ENCODE data around the gene SLC6A8.
"Not testable (repeated sequence)": the region's sequence is repeated elsewhere in the genome, so short reads cannot be mapped to it uniquely, and the experiment has no call there.

The SLC6A8 gene

GRCh38 chrX:153688506-153688905 is 780 bp downstream of the SLC6A8 start:
- DNase-seq (ENCODE audit: low read depth) = no peak
- TF ChIP-seq, protein P1, sequence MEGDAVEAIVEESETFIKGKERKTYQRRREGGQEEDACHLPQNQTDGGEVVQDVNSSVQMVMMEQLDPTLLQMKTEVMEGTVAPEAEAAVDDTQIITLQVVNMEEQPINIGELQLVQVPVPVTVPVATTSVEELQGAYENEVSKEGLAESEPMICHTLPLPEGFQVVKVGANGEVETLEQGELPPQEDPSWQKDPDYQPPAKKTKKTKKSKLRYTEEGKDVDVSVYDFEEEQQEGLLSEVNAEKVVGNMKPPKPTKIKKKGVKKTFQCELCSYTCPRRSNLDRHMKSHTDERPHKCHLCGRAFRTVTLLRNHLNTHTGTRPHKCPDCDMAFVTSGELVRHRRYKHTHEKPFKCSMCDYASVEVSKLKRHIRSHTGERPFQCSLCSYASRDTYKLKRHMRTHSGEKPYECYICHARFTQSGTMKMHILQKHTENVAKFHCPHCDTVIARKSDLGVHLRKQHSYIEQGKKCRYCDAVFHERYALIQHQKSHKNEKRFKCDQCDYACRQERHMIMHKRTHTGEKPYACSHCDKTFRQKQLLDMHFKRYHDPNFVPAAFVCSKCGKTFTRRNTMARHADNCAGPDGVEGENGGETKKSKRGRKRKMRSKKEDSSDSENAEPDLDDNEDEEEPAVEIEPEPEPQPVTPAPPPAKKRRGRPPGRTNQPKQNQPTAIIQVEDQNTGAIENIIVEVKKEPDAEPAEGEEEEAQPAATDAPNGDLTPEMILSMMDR (IDR thresholded peaks at IDR 0.05; ENCODE audit: low read depth, low read length) = no peak
- TF ChIP-seq POLR2A (IDR thresholded peaks at IDR 0.05; ENCODE audit: extremely low read depth, insufficient read length) (no peak), MYC (IDR thresholded peaks at IDR 0.05; ENCODE audit: low read depth, low read length) (no peak)
- TF ChIP-seq, protein P2, sequence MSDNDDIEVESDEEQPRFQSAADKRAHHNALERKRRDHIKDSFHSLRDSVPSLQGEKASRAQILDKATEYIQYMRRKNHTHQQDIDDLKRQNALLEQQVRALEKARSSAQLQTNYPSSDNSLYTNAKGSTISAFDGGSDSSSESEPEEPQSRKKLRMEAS (IDR thresholded peaks at IDR 0.05; ENCODE audit: low read depth, low read length) = no peak
- no peak overlapping the region for H3K4me3 ChIP-seq (ENCODE audit: low read depth, low read length)

- no peak for TF ChIP-seq MYC (IDR thresholded peaks at IDR 0.05; ENCODE audit: low read depth, low read length)
- TF ChIP-seq, protein P2 (IDR thresholded peaks at IDR 0.05; ENCODE audit: low read depth, low read length) = no peak
- DNase-seq (ENCODE audit: low read depth) = no peak
- no peak overlapping the region for H3K4me3 ChIP-seq (ENCODE audit: low read depth, low read length)
These were observed 1.3 kb downstream of the SLC6A8 start for GRCh38 chrX:153688911-153689590.

GRCh38 chrX:153689654-153690465 is 2.1 kb downstream of the SLC6A8 start:
- no peak overlapping the region for H3K4me3 ChIP-seq (ENCODE audit: low read depth, low read length)
- no peak for DNase-seq (ENCODE audit: low read depth)
- TF ChIP-seq POLR2A (IDR thresholded peaks at IDR 0.05; ENCODE audit: extremely low read depth, insufficient read length) = no peak

DNA sequence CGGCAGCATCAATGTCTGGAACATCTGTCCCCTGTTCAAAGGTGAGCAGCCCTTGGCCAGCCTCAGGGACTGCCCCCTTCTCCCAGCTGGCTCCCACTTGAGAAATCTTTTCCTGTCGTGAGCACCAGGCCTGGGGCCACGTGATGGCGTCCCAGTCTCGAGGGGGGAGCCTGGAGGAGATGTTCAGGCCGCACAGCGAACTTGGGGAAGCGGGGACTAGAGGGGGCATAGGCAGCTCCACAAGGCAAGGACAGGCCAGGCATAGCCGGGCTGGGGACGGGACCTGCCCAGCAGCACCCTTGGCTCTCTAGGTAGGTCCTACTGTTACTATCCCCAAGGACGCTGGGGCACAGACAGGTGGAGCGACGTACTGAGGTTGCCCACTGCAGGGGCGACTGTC is 2.7 kb downstream of the SLC6A8 start:
- DNase-seq (ENCODE audit: low read depth) = no peak
- H3K4me3 ChIP-seq (ENCODE audit: low read depth, low read length) = no peak overlapping the region
- TF ChIP-seq MYC (IDR thresholded peaks at IDR 0.05; ENCODE audit: low read depth, low read length) = no peak
- no peak for TF ChIP-seq POLR2A (IDR thresholded peaks at IDR 0.05; ENCODE audit: extremely low read depth, insufficient read length)
- TF ChIP-seq, protein P1 (IDR thresholded peaks at IDR 0.05; ENCODE audit: low read depth, low read length) = no peak
- TF ChIP-seq, protein P2 (IDR thresholded peaks at IDR 0.05; ENCODE audit: low read depth, low read length) = no peak

GRCh38 chrX:153691032-153691827 is 3.5 kb downstream of the SLC6A8 start:
- H3K4me3 ChIP-seq (ENCODE audit: low read depth, low read length); DNase-seq (ENCODE audit: low read depth): not testable (repeated sequence)

DNA sequence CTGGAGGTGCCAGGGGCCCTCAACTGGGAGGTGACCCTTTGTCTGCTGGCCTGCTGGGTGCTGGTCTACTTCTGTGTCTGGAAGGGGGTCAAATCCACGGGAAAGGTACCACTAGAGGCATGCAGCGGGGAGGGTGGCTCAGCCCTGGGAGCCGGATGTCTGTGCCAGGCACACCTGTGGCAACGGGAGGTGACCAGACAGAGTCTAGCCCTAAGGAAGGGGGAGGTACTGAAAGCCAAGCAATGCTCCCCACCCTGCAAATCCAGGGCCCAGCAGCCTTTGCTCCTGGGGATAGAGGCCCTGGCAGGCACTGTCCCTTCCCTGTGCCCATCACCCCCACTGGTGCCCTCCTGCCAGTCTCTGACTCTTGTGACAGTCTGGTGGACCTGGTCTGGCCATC is 4.3 kb downstream of the SLC6A8 start:
- H3K4me3 ChIP-seq (ENCODE audit: low read depth, low read length) = no peak overlapping the region
- no peak for DNase-seq (ENCODE audit: low read depth)
- TF ChIP-seq MYC (IDR thresholded peaks at IDR 0.05; ENCODE audit: low read depth, low read length) (no peak), POLR2A (IDR thresholded peaks at IDR 0.05; ENCODE audit: extremely low read depth, insufficient read length) (no peak)
- TF ChIP-seq, protein P2 (IDR thresholded peaks at IDR 0.05; ENCODE audit: low read depth, low read length) = no peak
- TF ChIP-seq, protein P1 (IDR thresholded peaks at IDR 0.05; ENCODE audit: low read depth, low read length) = no peak

DNA sequence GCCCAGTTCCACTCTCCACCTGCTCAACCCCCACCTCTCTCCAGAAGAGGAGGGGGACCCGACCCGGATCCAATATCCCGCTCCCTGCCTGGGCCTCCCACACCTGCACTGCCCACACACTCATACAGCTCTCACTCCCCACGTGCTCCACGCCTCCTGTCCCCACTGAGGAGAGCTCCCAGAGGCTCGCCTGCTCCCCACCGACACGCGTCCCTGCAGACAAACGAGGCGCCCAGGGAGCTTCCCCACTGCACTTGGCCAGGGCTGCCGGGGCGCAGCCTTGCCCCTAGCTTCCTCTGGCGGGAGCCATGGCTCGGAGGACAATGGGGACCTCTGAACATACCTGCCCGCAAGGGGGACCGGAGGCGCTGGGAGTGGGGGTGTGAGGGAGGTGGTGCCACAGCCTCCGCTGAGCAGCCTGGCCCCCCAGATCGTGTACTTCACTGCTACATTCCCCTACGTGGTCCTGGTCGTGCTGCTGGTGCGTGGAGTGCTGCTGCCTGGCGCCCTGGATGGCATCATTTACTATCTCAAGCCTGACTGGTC is 5.0 kb downstream of the SLC6A8 start:
- TF ChIP-seq, protein P1 (IDR thresholded peaks at IDR 0.05; ENCODE audit: low read depth, low read length) = no peak
- TF ChIP-seq POLR2A (IDR thresholded peaks at IDR 0.05; ENCODE audit: extremely low read depth, insufficient read length) = no peak
- TF ChIP-seq, protein P2 (IDR thresholded peaks at IDR 0.05; ENCODE audit: low read depth, low read length) = no peak
- TF ChIP-seq MYC (IDR thresholded peaks at IDR 0.05; ENCODE audit: low read depth, low read length) = no peak
- H3K4me3 ChIP-seq (ENCODE audit: low read depth, low read length) = no peak overlapping the region
- DNase-seq (ENCODE audit: low read depth) = no peak
